H9 (cell line): ENCODE data around the gene EXOSC10. TPM values are rescaled to one million over a fixed set of nuclear protein-coding genes. Genes with fewer than 3 reads are reported as not detected.

Experiments used
- DNase-seq: peaks from one replicate; pipeline ENCODE4 v3.0.0-alpha.2; 2017
- H2AFZ ChIP-seq: one replicate; pipeline ENCODE4 v1.6.1; 2013; ENCODE audit warnings: mild to moderate bottlenecking, low read length, control low read depth, moderate library complexity
- H2AK5ac ChIP-seq: 2 replicates; pipeline ENCODE4 v1.6.1; 2013; ENCODE audit warnings: low read length, control low read depth, mixed read lengths; ENCODE audit not compliant: insufficient read length
- H2BK120ac ChIP-seq: one replicate; pipeline ENCODE4 v1.6.1; 2013; ENCODE audit warnings: low read depth, mild to moderate bottlenecking, low read length, control low read depth, inconsistent platforms; ENCODE audit not compliant: poor library complexity, severe bottlenecking
- H2BK12ac ChIP-seq: 2 replicates; pipeline ENCODE4 v1.6.1; 2013; ENCODE audit warnings: low read length, control low read depth, mixed read lengths, low read depth; ENCODE audit not compliant: insufficient read length
- H2BK15ac ChIP-seq: 2 replicates; pipeline ENCODE4 v1.6.1; 2013; ENCODE audit warnings: low read depth, low read length, control low read depth
- H2BK20ac ChIP-seq: one replicate; pipeline ENCODE4 v1.6.1; 2013; ENCODE audit warnings: low read depth, mild to moderate bottlenecking, low read length, control low read depth, inconsistent platforms; ENCODE audit not compliant: poor library complexity, severe bottlenecking
- H2BK5ac ChIP-seq: 2 replicates; pipeline ENCODE4 v1.6.1; 2013; ENCODE audit warnings: low read length, control low read depth, mixed read lengths; ENCODE audit not compliant: insufficient read length
- H3K14ac ChIP-seq: 2 replicates; pipeline ENCODE4 v1.6.1; 2013; ENCODE audit warnings: low read length, control low read depth; ENCODE audit not compliant: insufficient read depth
- H3K18ac ChIP-seq: 2 replicates; pipeline ENCODE4 v1.6.1; 2013; ENCODE audit warnings: low read depth, mild to moderate bottlenecking, mixed read lengths, low read length, control low read depth; ENCODE audit not compliant: insufficient read length
- H3K23ac ChIP-seq: 2 replicates; pipeline ENCODE4 v1.6.1; 2013; ENCODE audit warnings: low read length, control low read depth, mixed read lengths, low read depth; ENCODE audit not compliant: insufficient read length
- H3K23me2 ChIP-seq: 2 replicates; pipeline ENCODE4 v1.6.1; 2013; ENCODE audit warnings: low read depth, mild to moderate bottlenecking, mixed read lengths, low read length, control low read depth; ENCODE audit not compliant: insufficient read length, poor library complexity, severe bottlenecking
- H3K27ac ChIP-seq: 2 replicates; pipeline ENCODE4 v1.5.1; 2013; ENCODE audit warnings: low read length, control low read depth, mixed read lengths, low read depth; ENCODE audit not compliant: insufficient read length
- H3K27me3 ChIP-seq: 2 replicates; pipeline ENCODE4 v1.6.1; 2013; ENCODE audit warnings: low read length, control low read depth, inconsistent platforms; ENCODE audit not compliant: insufficient read depth
- H3K4ac ChIP-seq: 2 replicates; pipeline ENCODE4 v1.6.1; 2013; ENCODE audit warnings: low read depth, mild to moderate bottlenecking, control low read depth, inconsistent platforms, low read length, moderate library complexity
- H3K4me1 ChIP-seq: 2 replicates; pipeline ENCODE4 v1.6.1; 2013; ENCODE audit warnings: low read length, control low read depth, inconsistent platforms; ENCODE audit not compliant: insufficient read depth
- H3K4me2 ChIP-seq: 2 replicates; pipeline ENCODE4 v1.6.1; 2013; ENCODE audit warnings: low read length, control low read depth, mixed read lengths; ENCODE audit not compliant: insufficient read length, insufficient read depth
- H3K56ac ChIP-seq: 2 replicates; pipeline ENCODE4 v1.6.1; 2013; ENCODE audit warnings: low read depth, mild to moderate bottlenecking, mixed read lengths, low read length, control low read depth; ENCODE audit not compliant: insufficient read length
- H3K79me1 ChIP-seq: 2 replicates; pipeline ENCODE4 v1.6.1; 2013; ENCODE audit warnings: low read depth, mild to moderate bottlenecking, moderate library complexity, low read length, control low read depth, inconsistent platforms; ENCODE audit not compliant: insufficient read depth, poor library complexity, severe bottlenecking
- H3K79me2 ChIP-seq: 2 replicates; pipeline ENCODE4 v1.6.1; 2013; ENCODE audit warnings: low read length, control low read depth, inconsistent platforms; ENCODE audit not compliant: insufficient read depth
- H3K9ac ChIP-seq: 2 replicates; pipeline ENCODE4 v1.6.1; 2013; ENCODE audit warnings: low read length, control low read depth, mixed read lengths; ENCODE audit not compliant: insufficient read length; ENCODE audit errors: extremely low read depth
- H3K9me3 ChIP-seq: one replicate; pipeline ENCODE4 v1.6.1; 2013; ENCODE audit warnings: low read depth, low read length, inconsistent platforms; ENCODE audit not compliant: control insufficient read depth
- H3T11ph ChIP-seq: one replicate; pipeline ENCODE4 v1.6.1; 2013; ENCODE audit warnings: mild to moderate bottlenecking, low read length, control low read depth, inconsistent platforms
- H4K20me1 ChIP-seq: one replicate; pipeline ENCODE4 v1.6.1; 2013; ENCODE audit not compliant: control insufficient read depth, insufficient read length, insufficient read depth
- H4K5ac ChIP-seq: 2 replicates; pipeline ENCODE4 v1.6.1; 2013; ENCODE audit warnings: low read depth, mild to moderate bottlenecking, mixed read lengths, low read length, control low read depth; ENCODE audit not compliant: insufficient read length
- H4K8ac ChIP-seq: replicated peaks from 2 replicates; pipeline ENCODE4 v1.6.1; 2013; ENCODE audit warnings: low read length, control low read depth, mixed read lengths, low read depth; ENCODE audit not compliant: insufficient read length
- H4K91ac ChIP-seq: 2 replicates; pipeline ENCODE4 v1.6.1; 2013; ENCODE audit warnings: low read depth, mild to moderate bottlenecking, moderate library complexity, mixed read lengths, low read length, control low read depth; ENCODE audit not compliant: insufficient read length
- H3K27ac Mint-ChIP-seq, 3 experiments: 2 replicates in 2 of 3; 3 replicates in 1 of 3; pipeline ENCODE4 v1.8.0; 2020 to 2021; ENCODE audit warnings: mixed read lengths in 3 of 3, mild to moderate bottlenecking in 1 of 3, moderate library complexity in 1 of 3
- H3K27me3 Mint-ChIP-seq: 2 replicates; pipeline ENCODE4 v1.8.0; 2021; ENCODE audit warnings: low read depth, mild to moderate bottlenecking, moderate library complexity, mixed read lengths
- H3K36me3 Mint-ChIP-seq, 3 experiments: 2 replicates in 2 of 3; 3 replicates in 1 of 3; pipeline ENCODE4 v1.8.0; 2020 to 2021; ENCODE audit warnings: low read depth in 3 of 3, mixed read lengths in 3 of 3; ENCODE audit not compliant: insufficient read depth in 1 of 3
- H3K4me1 Mint-ChIP-seq, 2 experiments: 2 replicates each; pipeline ENCODE4 v1.8.0; 2020; ENCODE audit warnings: mixed read lengths in 2 of 2
- H3K4me3 Mint-ChIP-seq, 2 experiments: 2 replicates in 1 of 2; 3 replicates in 1 of 2; pipeline ENCODE4 v1.8.0; 2020 to 2021; ENCODE audit warnings: mild to moderate bottlenecking in 2 of 2, mixed read lengths in 2 of 2, moderate library complexity in 1 of 2
- H3K9me3 Mint-ChIP-seq, 2 experiments: 2 replicates in 1 of 2; 3 replicates in 1 of 2; pipeline ENCODE4 v1.8.0; 2020; ENCODE audit warnings: mild to moderate bottlenecking in 2 of 2, mixed read lengths in 2 of 2, moderate library complexity in 1 of 2
- CTCF ChIP-seq: fragments of 200-600 bp; sonication (generic); conservative IDR thresholded peaks from 3 replicates; pipeline ENCODE4 v1.8.0; 2021; ENCODE audit warnings: antibody characterized with exemption, mild to moderate bottlenecking
- WGBS: extraction: QIAGEN DNeasy Blood & Tissue Kit; methylation state at CpG from one replicate; pipeline ENCODE4 v1.1.7; 2013; ENCODE audit warnings: missing lambda C conversion rate, low lambda C conversion rate, mixed read lengths; ENCODE audit not compliant: insufficient read length; ENCODE audit errors: extremely low coverage; 5-methylcytosine and 5-hydroxymethylcytosine counted together
- total RNA-seq: library from RNA; stranded (reverse); gene quantifications from 2 replicates; pipeline ENCODE4 v1.2.1, GENCODE V29; 2021

EXOSC10 gene
- total RNA-seq, 1 experiment from 2014 or later, result 83.4 TPM

DNA sequence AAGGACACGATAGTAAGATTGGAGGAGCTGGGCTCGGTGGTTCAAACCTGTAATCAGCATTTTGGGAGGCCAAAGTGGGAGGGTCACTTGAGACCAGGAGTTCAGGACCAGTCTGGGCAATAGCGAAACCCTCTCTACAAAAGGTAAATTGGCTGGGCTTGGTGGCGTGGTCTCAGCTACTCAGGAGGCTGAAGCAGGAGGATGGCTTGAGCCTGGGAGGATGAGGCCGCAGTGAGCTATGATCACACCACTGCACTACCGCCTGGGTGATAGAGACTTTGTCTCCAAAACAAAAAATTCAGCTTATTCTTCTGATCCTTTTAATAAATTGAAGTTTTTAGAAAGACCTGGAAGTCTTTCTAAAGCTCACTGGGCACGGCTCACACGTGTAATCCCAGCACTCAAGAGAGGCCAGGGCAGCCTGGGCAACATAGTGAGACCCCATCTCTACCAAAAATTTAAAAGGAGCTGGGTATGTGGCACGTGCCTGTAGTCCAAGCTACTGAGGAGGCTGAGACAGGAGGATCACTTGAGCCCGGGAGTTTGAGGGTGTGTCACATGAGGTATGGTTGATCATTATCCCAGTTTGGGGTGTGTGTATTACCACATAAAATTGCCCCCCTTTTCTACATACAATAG lies 67.9 kb downstream of the EXOSC10 start:
- Mint-ChIP-seq H3K36me3 (peaks cover 2 to 21% (median 14%) of the 10 kb centered on the region in 3 experiments; a peak in 6 of 7 replicates), H3K4me3 (no peak overlapping the region), H3K27me3 (no peaks in the 10 kb centered on the region), H3K27ac (no peak overlapping the region; a peak in 1 of 7 replicates), H3K4me1 (peaks cover 9 to 10% of the 10 kb centered on the region in 2 experiments), H3K9me3 (no peaks in the 10 kb centered on the region)
- H3K79me1 ChIP-seq, result no peaks in the 10 kb centered on the region
- H2BK120ac ChIP-seq, result no peak overlapping the region
- H3K27ac ChIP-seq, result no peak overlapping the region
- no peaks in the 10 kb centered on the region for H3K23me2 ChIP-seq
- no peak overlapping the region for H4K91ac ChIP-seq
- no peaks in the 10 kb centered on the region for H3K27me3 ChIP-seq
- no peak overlapping the region for H3K18ac ChIP-seq
- H3K9ac ChIP-seq, result no peak overlapping the region
- no peak overlapping the region for H2BK5ac ChIP-seq
- no peak for TF ChIP-seq CTCF
- H3K23ac ChIP-seq, result no peak overlapping the region
- no peak overlapping the region for H4K8ac ChIP-seq
- DNase-seq, result no peak
- no peak overlapping the region for H2BK20ac ChIP-seq
- no peak overlapping the region for H4K5ac ChIP-seq
- H2AK5ac ChIP-seq, result no peak overlapping the region
- no peak overlapping the region for H3K4me2 ChIP-seq
- no CpG with 5 or more reads among the region's 10 CpGs for WGBS
- H2BK12ac ChIP-seq, result no peak overlapping the region
- H4K20me1 ChIP-seq, result no peaks in the 10 kb centered on the region
- H3T11ph ChIP-seq, result no peak overlapping the region
- no peak overlapping the region for H3K4ac ChIP-seq
- no peak overlapping the region for H2AFZ ChIP-seq
- H3K56ac ChIP-seq, result no peak overlapping the region
- no peak overlapping the region for H3K14ac ChIP-seq
- H2BK15ac ChIP-seq, result no peak overlapping the region
- H3K9me3 ChIP-seq, result no peaks in the 10 kb centered on the region
- H3K4me1 ChIP-seq, result no peaks in the 10 kb centered on the region; the same call in 1 of the 2 replicates
- H3K79me2 ChIP-seq, result no peaks in the 10 kb centered on the region
